ENCODE data around the gene OAS3.
"Not testable (repeated sequence)": the region's sequence is repeated elsewhere in the genome, so short reads cannot be mapped to it uniquely, and the experiment has no call there.

Gene OAS3

GRCh38 chr12:112948806-112949205 lies 10.5 kb downstream of the OAS3 start:
- no peak for FAIRE-seq
- no peak for DNase-seq (ENCODE audit: low spot score)

DNA sequence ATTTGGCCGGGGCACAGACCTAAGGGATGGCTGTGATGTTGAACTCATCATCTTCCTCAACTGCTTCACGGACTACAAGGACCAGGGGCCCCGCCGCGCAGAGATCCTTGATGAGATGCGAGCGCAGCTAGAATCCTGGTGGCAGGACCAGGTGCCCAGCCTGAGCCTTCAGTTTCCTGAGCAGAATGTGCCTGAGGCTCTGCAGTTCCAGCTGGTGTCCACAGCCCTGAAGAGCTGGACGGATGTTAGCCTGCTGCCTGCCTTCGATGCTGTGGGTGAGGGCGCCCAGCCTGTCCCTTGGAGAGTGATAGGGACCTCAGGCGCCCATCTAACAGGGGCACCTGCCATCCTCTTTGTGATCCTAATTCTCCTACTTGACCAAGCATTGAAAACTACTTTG lies 12.4 kb downstream of the OAS3 start:
- no peak for DNase-seq (ENCODE audit: low spot score)
- FAIRE-seq: no peak

GRCh38 chr12:112957125-112957524 lies 18.9 kb downstream of the OAS3 start:
- not testable (repeated sequence) for DNase-seq (ENCODE audit: low spot score); FAIRE-seq

DNA sequence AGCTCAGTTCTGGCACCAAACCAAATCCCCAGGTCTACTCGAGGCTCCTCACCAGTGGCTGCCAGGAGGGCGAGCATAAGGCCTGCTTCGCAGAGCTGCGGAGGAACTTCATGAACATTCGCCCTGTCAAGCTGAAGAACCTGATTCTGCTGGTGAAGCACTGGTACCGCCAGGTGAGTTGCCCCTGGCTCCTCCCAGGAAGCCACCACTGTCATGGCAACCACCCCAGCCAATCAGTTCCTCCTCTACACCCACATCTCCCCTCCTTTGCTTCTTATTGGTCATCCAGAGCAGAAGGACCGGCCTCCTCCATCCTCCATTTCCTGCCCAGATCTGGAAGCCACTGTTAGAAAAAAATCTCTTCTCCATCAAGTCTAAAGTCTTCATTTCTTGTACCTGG lies 22.8 kb downstream of the OAS3 start:
- no peak for FAIRE-seq
- no peak for DNase-seq (ENCODE audit: low spot score)

GRCh38 chr12:112961536-112961935 lies 23.3 kb downstream of the OAS3 start:
- DNase-seq (ENCODE audit: low spot score) (no peak), FAIRE-seq (no peak)

DNA sequence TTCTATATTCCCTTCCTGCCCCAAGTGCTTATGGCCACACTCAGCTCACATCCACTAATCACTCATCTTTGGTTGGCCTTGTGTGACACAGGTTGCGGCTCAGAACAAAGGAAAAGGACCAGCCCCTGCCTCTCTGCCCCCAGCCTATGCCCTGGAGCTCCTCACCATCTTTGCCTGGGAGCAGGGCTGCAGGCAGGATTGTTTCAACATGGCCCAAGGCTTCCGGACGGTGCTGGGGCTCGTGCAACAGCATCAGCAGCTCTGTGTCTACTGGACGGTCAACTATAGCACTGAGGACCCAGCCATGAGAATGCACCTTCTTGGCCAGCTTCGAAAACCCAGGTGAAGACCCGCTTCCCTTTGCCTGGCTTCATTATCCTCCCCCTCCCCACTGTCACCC lies 24.3 kb downstream of the OAS3 start:
- FAIRE-seq: no peak
- no peak for DNase-seq (ENCODE audit: low spot score)

- FAIRE-seq (no peak), DNase-seq (ENCODE audit: low spot score) (no peak)
Observed at GRCh38 chr12:112963227-112963861, 25.1 kb downstream of the OAS3 start.

DNA sequence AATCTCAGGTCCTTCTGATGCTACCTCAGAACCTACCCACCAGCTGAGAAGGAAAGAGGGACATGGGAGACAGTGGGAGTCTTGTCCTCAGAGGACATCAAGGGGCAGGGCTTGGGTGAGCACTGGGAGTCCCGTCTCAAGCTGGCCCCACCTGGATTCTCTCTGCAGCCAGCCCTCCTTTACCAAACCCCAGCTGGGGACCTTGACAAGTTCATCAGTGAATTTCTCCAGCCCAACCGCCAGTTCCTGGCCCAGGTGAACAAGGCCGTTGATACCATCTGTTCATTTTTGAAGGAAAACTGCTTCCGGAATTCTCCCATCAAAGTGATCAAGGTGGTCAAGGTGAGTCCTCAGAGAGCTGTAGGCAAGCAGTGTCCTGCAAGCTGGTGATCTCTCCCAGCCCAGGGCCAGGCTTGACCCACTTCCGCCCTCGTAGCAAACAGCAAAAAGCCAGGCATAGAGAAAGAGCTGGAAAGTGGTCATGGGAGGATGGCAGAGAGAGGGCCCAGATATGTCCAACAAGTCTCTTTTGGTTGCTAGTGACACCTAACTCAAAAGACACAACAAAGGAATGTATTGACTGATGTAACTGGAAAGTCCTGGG lies 25.9 kb downstream of the OAS3 start:
- FAIRE-seq (no peak), DNase-seq (ENCODE audit: low spot score) (no peak)

GRCh38 chr12:112964915-112965314 lies 26.6 kb downstream of the OAS3 start:
- DNase-seq (ENCODE audit: low spot score) (no peak), FAIRE-seq (no peak)

DNA sequence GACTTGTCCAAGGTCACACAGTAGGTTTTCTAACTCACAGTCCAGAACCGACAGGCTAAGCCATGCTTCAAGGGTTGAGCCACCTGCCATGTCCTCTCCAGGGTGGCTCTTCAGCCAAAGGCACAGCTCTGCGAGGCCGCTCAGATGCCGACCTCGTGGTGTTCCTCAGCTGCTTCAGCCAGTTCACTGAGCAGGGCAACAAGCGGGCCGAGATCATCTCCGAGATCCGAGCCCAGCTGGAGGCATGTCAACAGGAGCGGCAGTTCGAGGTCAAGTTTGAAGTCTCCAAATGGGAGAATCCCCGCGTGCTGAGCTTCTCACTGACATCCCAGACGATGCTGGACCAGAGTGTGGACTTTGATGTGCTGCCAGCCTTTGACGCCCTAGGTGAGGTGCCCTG lies 27.4 kb downstream of the OAS3 start:
- DNase-seq (ENCODE audit: low spot score) (no peak), FAIRE-seq (no peak)

DNA sequence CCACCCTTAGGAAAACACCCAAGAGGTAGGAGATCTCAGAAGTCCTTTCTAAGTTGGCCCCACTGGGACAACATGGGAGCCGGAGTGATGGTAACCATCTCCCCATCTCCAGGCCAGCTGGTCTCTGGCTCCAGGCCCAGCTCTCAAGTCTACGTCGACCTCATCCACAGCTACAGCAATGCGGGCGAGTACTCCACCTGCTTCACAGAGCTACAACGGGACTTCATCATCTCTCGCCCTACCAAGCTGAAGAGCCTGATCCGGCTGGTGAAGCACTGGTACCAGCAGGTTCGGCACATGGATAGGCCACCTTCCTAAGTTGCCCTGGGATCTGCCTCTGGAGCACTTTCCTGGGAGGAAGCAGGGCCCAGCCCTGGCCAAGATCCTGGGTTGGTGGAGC lies 29.0 kb downstream of the OAS3 start:
- DNase-seq (ENCODE audit: low spot score) (no peak), FAIRE-seq (no peak)

- FAIRE-seq (no peak), DNase-seq (ENCODE audit: low spot score) (no peak)
Observed at GRCh38 chr12:112967858-112968257, 29.6 kb downstream of the OAS3 start.

GRCh38 chr12:112969547-112970306 lies 31.5 kb downstream of the OAS3 start:
- DNase-seq (ENCODE audit: low spot score): no peak
- no peak for FAIRE-seq

GRCh38 chr12:112970391-112970790 lies 32.1 kb downstream of the OAS3 start:
- no peak for FAIRE-seq
- no peak for DNase-seq (ENCODE audit: low spot score)

DNA sequence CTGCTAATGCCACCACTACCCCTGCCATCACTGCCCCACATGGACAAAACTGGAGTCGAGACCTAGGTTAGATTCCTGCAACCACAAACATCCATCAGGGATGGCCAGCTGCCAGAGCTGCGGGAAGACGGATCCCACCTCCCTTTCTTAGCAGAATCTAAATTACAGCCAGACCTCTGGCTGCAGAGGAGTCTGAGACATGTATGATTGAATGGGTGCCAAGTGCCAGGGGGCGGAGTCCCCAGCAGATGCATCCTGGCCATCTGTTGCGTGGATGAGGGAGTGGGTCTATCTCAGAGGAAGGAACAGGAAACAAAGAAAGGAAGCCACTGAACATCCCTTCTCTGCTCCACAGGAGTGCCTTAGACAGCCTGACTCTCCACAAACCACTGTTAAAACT lies 33.0 kb downstream of the OAS3 start:
- DNase-seq (ENCODE audit: low spot score) (no peak), FAIRE-seq (no peak)

DNA sequence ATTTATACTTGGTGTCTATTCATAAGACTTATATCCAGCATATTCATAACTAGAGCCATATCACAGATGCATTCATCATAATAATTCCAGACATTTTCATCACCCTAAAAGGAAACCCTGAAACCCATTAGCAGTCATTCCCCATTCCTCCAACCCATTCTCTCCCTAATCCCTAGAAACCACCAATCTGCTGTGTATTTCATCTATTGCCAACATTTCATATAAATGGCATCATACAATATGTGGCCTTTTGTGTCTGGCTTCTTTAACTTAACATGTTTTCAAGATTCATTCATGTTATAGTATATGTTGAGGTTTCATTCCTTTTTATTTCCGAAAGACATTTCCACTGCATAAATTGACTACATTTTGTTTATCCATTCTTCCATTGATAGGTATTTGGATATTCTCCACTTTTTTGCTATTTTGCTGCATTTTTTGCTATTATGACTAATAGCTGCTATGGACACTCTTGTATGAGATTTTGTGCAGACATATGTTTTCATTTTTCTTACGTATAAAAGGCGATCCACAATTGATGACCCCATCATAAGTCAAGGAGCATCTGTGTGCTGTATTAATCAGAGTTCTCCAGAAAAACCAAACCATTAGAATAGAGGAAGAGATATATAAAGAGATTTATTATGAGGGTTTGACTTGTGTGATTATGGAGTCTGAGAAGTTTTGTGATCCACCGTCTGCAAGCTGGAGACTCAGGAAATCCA lies 34.9 kb downstream of the OAS3 start:
- FAIRE-seq: no peak
- no peak for DNase-seq (ENCODE audit: low spot score)

GRCh38 chr12:112973818-112974231 lies 35.6 kb downstream of the OAS3 start:
- FAIRE-seq: no peak
- no peak for DNase-seq (ENCODE audit: low spot score)

- DNase-seq (ENCODE audit: low spot score) (no peak), FAIRE-seq (no peak)
Observed at GRCh38 chr12:112974904-112975303, 36.6 kb downstream of the OAS3 start.

GRCh38 chr12:112977139-112977538 lies 38.9 kb downstream of the OAS3 start:
- DNase-seq (ENCODE audit: low spot score): no peak
- no peak for FAIRE-seq

DNA sequence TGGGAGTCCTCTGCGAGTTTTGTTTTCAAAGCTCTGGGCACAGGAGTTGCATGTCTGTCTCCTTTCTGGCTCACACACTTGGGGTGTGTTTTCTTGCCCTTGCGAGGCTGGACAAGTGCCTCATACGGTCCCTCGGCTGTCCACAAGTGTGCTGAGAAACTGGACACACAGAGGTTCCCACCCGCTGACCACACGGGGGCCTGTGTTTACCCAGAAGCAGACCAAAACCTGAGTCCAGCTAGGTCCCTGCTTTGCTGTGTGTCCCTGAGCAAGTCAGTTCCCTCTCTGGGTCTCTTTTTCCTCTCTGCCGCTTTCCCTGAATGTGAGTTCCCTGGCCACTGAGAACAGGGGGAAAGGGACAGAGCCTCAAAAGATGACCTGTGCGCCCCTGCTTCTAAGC lies 39.4 kb downstream of the OAS3 start:
- FAIRE-seq: no peak
- DNase-seq (ENCODE audit: low spot score): no peak

DNA sequence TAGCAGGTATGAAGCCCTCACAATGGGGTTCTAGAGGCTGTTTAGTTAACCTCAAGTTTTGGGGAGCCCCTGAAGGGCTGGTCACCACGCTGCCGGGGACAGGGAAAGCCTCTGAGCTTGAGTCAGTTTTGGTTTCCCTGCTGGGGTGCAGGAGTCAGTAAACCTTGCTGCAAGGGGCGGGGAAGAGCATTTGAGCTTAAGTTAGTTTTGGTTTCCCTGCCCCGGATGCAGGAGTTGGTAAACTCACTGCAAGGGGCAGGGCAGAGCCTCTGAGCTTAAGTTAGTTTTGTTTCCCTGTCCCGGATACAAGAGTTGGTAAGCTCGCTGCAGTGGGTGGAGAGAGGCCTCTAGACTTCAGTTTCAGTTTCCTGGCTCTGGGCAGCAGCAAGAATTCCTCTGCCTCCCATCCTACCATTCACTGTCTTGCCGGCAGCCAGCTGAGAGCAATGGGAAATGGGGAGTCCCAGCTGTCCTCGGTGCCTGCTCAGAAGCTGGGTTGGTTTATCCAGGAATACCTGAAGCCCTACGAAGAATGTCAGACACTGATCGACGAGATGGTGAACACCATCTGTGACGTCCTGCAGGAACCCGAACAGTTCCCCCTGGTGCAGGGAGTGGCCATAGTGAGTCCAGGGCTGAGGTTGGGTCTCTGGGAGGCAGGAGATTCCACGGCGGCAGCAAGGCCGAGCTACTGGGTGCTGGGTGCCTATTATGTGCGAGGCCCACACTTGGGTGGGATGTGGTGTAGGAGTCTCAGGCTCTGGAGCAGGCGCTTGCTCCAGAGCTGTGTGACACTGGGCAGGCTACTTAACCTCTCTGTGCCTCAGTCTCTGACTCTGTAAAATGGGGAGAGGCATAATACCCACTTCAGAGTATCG lies 40.1 kb downstream of the OAS3 start, which contains the start of gene OAS2:
Gene OAS2 (plus strand): TSS at position 357 of the 878 bp plus-strand sequence. CDS start 90 bp downstream, at position 447.
- no peak for FAIRE-seq
- DNase-seq (ENCODE audit: low spot score): peak; percentile 23
